ENCODE data around the gene PABPN1.

Gene PABPN1

GRCh38 chr14:23284654-23285529, 36.4 kb upstream of the PABPN1 start:
- Histone ChIP-seq H3K27ac (peak overlapping the region; percentile 86), H3K27me3 (no peaks in the 10 kb centered on the region), H3K9me3 (no peaks in the 10 kb centered on the region), H3K4me3 (ENCODE audit: low read depth in 1 of 2, low read length in 1 of 2) (peak overlapping the region; percentile 89), H3K4me1 (ENCODE audit: control insufficient read depth in 1 of 2, insufficient read depth in 1 of 2, low read depth in 1 of 2, low read length in 1 of 2) (peaks cover 23 to 30% of the 10 kb centered on the region in 2 experiments), H3K36me3 (no peaks in the 10 kb centered on the region)
- TF ChIP-seq CTCF (IDR thresholded peaks at IDR 0.05) = no peak

- Histone ChIP-seq H3K27me3 (no peaks in the 10 kb centered on the region), H3K27ac (peak overlapping the region; percentile 86), H3K9me3 (no peaks in the 10 kb centered on the region), H3K4me3 (ENCODE audit: low read depth in 1 of 2, low read length in 1 of 2) (peak overlapping the region; percentile 89), H3K4me1 (ENCODE audit: control insufficient read depth in 1 of 2, insufficient read depth in 1 of 2, low read depth in 1 of 2, low read length in 1 of 2) (peaks cover 23 to 30% of the 10 kb centered on the region in 2 experiments), H3K36me3 (no peaks in the 10 kb centered on the region)
- TF ChIP-seq CTCF (IDR thresholded peaks at IDR 0.05) = no peak
Measured at GRCh38 chr14:23285530-23286019, 35.7 kb upstream of the PABPN1 start.

DNA sequence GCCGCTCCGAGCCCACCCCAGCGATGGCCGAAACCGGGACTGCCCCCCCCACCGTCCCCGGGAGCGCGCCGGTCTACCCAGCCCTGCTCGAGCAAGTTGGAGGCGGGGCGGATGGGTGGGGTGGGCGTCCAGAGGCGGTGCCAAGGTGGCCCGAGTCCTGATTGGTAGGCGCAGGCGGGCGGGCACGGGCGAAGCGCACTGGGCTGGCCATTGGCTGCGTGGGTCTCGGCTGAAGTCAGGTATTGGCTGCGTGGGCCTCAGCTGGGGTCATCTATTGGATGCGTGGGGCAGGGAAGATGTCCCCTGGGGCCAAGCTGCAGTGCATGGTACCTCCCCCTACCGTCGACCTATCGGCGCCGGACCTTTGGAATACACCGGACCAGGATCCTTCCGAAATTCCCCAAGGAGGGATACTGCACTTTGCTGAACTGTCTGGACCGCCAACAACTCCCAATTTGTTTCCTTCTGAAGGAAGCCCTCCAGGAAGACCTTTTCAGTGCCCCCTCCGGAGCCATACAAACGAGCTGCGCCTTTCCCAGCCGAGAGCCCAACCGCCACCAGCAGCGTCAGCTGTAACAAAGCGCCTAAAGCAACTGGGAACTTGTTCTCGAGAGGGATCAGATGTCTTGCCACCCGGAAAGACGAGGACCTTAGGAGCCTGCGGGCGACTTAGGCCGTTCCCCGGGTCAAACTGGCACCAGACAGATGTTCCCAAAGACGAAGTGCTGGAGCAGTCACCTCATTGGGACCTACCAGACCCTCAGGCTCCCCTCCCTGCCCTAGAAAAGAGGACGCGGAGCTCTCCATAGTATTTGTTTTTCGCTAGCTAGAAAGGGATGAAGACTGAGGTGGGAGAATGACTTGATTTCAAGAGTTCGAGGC, 35.0 kb upstream of the PABPN1 start, which contains the start of gene HOMEZ:
HOMEZ (minus strand) TSS at position 113 of the 882 bp plus-strand sequence. CDS start 180 bp downstream, outside the sequence.
- Histone ChIP-seq H3K36me3 (no peaks in the 10 kb centered on the region), H3K4me1 (ENCODE audit: control insufficient read depth in 1 of 2, insufficient read depth in 1 of 2, low read depth in 1 of 2, low read length in 1 of 2) (peaks cover 23 to 30% of the 10 kb centered on the region in 2 experiments), H3K9me3 (no peaks in the 10 kb centered on the region), H3K4me3 (ENCODE audit: low read depth in 1 of 2, low read length in 1 of 2) (peak within 1 kb of the TSS; percentile 89), H3K27me3 (no peaks in the 10 kb centered on the region), H3K27ac (peak within 1 kb of the TSS; percentile 86)
- no peak for TF ChIP-seq CTCF (IDR thresholded peaks at IDR 0.05)

DNA sequence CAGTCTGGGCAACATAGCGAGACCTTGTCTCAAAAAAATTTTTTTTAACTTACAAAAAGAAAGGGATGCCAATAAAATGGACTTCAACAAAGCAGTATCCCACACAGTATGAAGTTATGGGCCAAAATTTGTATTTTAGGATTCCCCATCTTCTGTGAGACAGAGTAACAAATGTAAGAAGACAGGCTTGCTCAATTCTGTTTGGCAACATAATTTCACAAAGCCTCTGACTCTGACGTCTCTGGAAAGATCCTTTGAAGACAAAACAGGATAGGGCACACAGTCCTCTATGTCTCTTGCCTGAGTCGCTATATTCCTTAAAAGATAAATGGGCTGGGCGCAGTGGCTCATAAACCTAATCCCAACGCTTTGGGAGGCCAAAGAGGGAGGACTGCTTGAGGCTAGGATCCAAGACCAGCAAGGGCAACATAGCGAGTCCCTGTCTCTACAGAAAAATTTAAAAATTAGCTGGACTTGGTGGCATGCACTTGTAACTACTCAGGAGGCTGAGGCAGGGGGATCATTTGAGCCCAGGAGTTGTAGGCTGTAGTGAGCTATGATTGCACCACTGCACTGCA, 34.3 kb upstream of the PABPN1 start:
- no peak for TF ChIP-seq CTCF (IDR thresholded peaks at IDR 0.05)
- no peaks in the 10 kb centered on the region for H3K36me3 ChIP-seq
- H3K9me3 ChIP-seq = no peaks in the 10 kb centered on the region
- H3K4me1 ChIP-seq (ENCODE audit: control insufficient read depth in 1 of 2, insufficient read depth in 1 of 2, low read depth in 1 of 2, low read length in 1 of 2) = peaks cover 23 to 30% of the 10 kb centered on the region in 2 experiments
- H3K27me3 ChIP-seq = no peaks in the 10 kb centered on the region
- peak overlapping the region; percentile 89 for H3K4me3 ChIP-seq (ENCODE audit: low read depth in 1 of 2, low read length in 1 of 2)
- peak overlapping the region; percentile 86 for H3K27ac ChIP-seq
